HFFc6 (cell line): ENCODE measurements around the gene KCTD11. TPM values are rescaled to one million over a fixed set of nuclear protein-coding genes. Genes with fewer than 3 reads are reported as not detected.
A peak's percentile ranks its signal among the peaks of the same experiment; 100 is the strongest.
"Not testable (repeated sequence)": the region's sequence is repeated elsewhere in the genome, so short reads cannot be mapped to it uniquely, and the experiment has no call there.

Experiments
- DNase-seq: peaks from one replicate; pipeline ENCODE4 v3.0.0-alpha.2; 2018
- H3K27ac Mint-ChIP-seq: 2 replicates; pipeline ENCODE4 v1.8.0; 2020; ENCODE audit warnings: mild to moderate bottlenecking, mixed read lengths
- H3K27me3 Mint-ChIP-seq: 2 replicates; pipeline ENCODE4 v1.8.0; 2021; ENCODE audit warnings: mild to moderate bottlenecking, moderate library complexity, mixed read lengths; ENCODE audit not compliant: insufficient read depth
- H3K36me3 Mint-ChIP-seq: 2 replicates; pipeline ENCODE4 v1.8.0; 2021; ENCODE audit warnings: low read depth, mixed read lengths
- H3K4me1 Mint-ChIP-seq: 2 replicates; pipeline ENCODE4 v1.8.0; 2020; ENCODE audit warnings: low read depth, mixed read lengths
- H3K4me3 Mint-ChIP-seq: 2 replicates; pipeline ENCODE4 v1.8.0; 2020; ENCODE audit warnings: mild to moderate bottlenecking, moderate library complexity, mixed read lengths
- H3K9me3 Mint-ChIP-seq: 2 replicates; pipeline ENCODE4 v1.8.0; 2020; ENCODE audit warnings: mild to moderate bottlenecking, mixed read lengths
- CTCF ChIP-seq: fragments of 200-600 bp; sonication (generic); IDR thresholded peaks from 2 replicates; pipeline ENCODE4 v1.5.0; 2021; ENCODE audit warnings: antibody characterized with exemption, mild to moderate bottlenecking
- total RNA-seq, 6 experiments: library from RNA; stranded (reverse); fragmentation: NEBNext Ultra II Directional; extraction: Animal tissue kit (Norgen Biotek cat#: 25700); gene quantifications; 2 replicates in 1 of 6; 3 replicates in 5 of 6; pipeline ENCODE4 v1.2.3, GENCODE V29; 2021

The KCTD11 gene
- total RNA-seq, 6 experiments from 2014 or later: 11.2 to 14.5 (median 12.6) TPM

GRCh38 chr17:7328840-7329373 is 23.1 kb upstream of the KCTD11 start, which contains the start of gene NEURL4:
NEURL4 (minus strand) TSS chr17:7329335; CDS start chr17:7329312, 23 bp downstream.
- Mint-ChIP-seq H3K4me1 (peaks cover 15% of the 10 kb centered on the region), H3K27me3 (peaks cover 3% of the 10 kb centered on the region), H3K9me3 (no peaks in the 10 kb centered on the region), H3K36me3 (no peaks in the 10 kb centered on the region), H3K27ac (peak within 1 kb of the TSS; percentile 97), H3K4me3 (peak within 1 kb of the TSS; percentile 100)
- no peak for DNase-seq
- TF ChIP-seq CTCF: peak; percentile 15; the same call in 1 of the 2 replicates

GRCh38 chr17:7329374-7329996 is 22.5 kb upstream of the KCTD11 start:
- H3K27me3 Mint-ChIP-seq: peaks cover 3% of the 10 kb centered on the region
- H3K36me3 Mint-ChIP-seq: no peaks in the 10 kb centered on the region
- DNase-seq: peak; percentile 99
- H3K27ac Mint-ChIP-seq: peak overlapping the region; percentile 97
- peaks cover 15% of the 10 kb centered on the region for H3K4me1 Mint-ChIP-seq
- TF ChIP-seq CTCF: peak; percentile 58
- H3K4me3 Mint-ChIP-seq: peak overlapping the region; percentile 100
- no peaks in the 10 kb centered on the region for H3K9me3 Mint-ChIP-seq

GRCh38 chr17:7329997-7330637 is 21.8 kb upstream of the KCTD11 start:
- Mint-ChIP-seq H3K4me1 (peaks cover 15% of the 10 kb centered on the region), H3K9me3 (no peaks in the 10 kb centered on the region), H3K27me3 (peaks cover 5% of the 10 kb centered on the region), H3K4me3 (peak overlapping the region; percentile 100), H3K27ac (peak overlapping the region; percentile 97), H3K36me3 (no peaks in the 10 kb centered on the region)
- peak; percentile 68 for DNase-seq
- no peak for TF ChIP-seq CTCF

- no peak for TF ChIP-seq CTCF
- no peak overlapping the region for H3K27ac Mint-ChIP-seq
These were observed 21.3 kb upstream of the KCTD11 start for GRCh38 chr17:7330638-7331015.

GRCh38 chr17:7332111-7332510 is 19.9 kb upstream of the KCTD11 start:
- DNase-seq: no peak
- Mint-ChIP-seq H3K9me3 (no peaks in the 10 kb centered on the region), H3K4me3 (no peak overlapping the region), H3K36me3 (no peaks in the 10 kb centered on the region), H3K4me1 (peaks cover 15% of the 10 kb centered on the region), H3K27ac (no peak overlapping the region), H3K27me3 (peaks cover 15% of the 10 kb centered on the region)
- no peak for TF ChIP-seq CTCF

More at GRCh38 chr17:7330638-7331015, 21.3 kb upstream of the KCTD11 start:
- Mint-ChIP-seq H3K4me3 (peak overlapping the region; percentile 100), H3K4me1 (peaks cover 15% of the 10 kb centered on the region), H3K36me3 (no peaks in the 10 kb centered on the region), H3K27me3 (peaks cover 8% of the 10 kb centered on the region), H3K9me3 (no peaks in the 10 kb centered on the region)
- no peak for DNase-seq

GRCh38 chr17:7332600-7333069 is 19.3 kb upstream of the KCTD11 start:
- H3K4me3 Mint-ChIP-seq, H3K36me3 Mint-ChIP-seq, H3K27ac Mint-ChIP-seq, H3K9me3 Mint-ChIP-seq, DNase-seq: not testable (repeated sequence)
- Mint-ChIP-seq H3K4me1 (peaks cover 14% of the 10 kb centered on the region), H3K27me3 (peaks cover 18% of the 10 kb centered on the region)
